ENCODE measurements around the gene KATNAL1. TPM values are rescaled to one million over a fixed set of nuclear protein-coding genes. Genes with fewer than 3 reads are reported as not detected.

The KATNAL1 gene
- total RNA-seq, 1 donor from 2014 or later: 42.0 TPM

DNA sequence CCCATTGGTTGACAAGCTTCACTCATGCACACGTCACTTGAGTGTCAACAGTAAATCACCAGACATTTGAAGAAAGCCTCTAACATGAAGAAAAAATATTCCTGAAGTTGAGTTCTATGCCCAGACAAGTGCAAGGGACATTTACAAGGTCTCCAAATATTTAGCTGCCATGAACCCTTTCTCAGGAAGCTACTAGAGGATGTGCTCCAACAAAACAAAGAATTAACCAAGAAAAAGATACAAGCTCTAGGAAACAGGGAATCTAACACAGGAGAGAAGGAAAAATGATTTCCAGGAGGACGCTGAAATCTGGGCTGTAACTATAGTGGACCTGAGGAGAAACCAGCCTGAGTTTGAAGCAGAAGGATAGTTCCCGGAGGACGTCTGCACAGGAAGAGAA lies 45.7 kb upstream of the KATNAL1 start:
- no peaks in the 10 kb centered on the region for H3K36me3 Mint-ChIP-seq (ENCODE audit: low read depth, unreplicated experiment)
- Histone ChIP-seq H3K27ac (ENCODE audit: low read depth, low read length) (no peak overlapping the region), H3K36me3 (ENCODE audit: insufficient read depth, low read length) (no peaks in the 10 kb centered on the region), H3K4me3 (ENCODE audit: insufficient read depth, low read depth, low read length) (no peak overlapping the region), H3K27me3 (ENCODE audit: insufficient read depth, low read length) (no peaks in the 10 kb centered on the region), H3K4me2 (ENCODE audit: low read length) (no peak overlapping the region), H2AFZ (ENCODE audit: low read depth, low read length) (no peak overlapping the region), H3K9me3 (ENCODE audit: insufficient read depth, low read depth, low read length) (peaks cover 2% of the 10 kb centered on the region), H3K9ac (ENCODE audit: low read length) (no peak overlapping the region), H4K20me1 (ENCODE audit: insufficient read depth, low read length) (no peaks in the 10 kb centered on the region), H3K79me2 (ENCODE audit: insufficient read depth, low read length) (no peaks in the 10 kb centered on the region), H3K4me1 (ENCODE audit: insufficient read depth, low read length) (no peaks in the 10 kb centered on the region)
- FAIRE-seq (no peak), DNase-seq (ENCODE audit: low read depth) (no peak)
- H3K9me3 Mint-ChIP-seq (ENCODE audit: unreplicated experiment): peaks cover 16% of the 10 kb centered on the region
- H3K27me3 Mint-ChIP-seq (ENCODE audit: low read depth, unreplicated experiment): no peaks in the 10 kb centered on the region
- no peak overlapping the region for H3K27ac Mint-ChIP-seq (ENCODE audit: unreplicated experiment)
- no peak overlapping the region for H3K4me3 Mint-ChIP-seq (ENCODE audit: unreplicated experiment)
- TF ChIP-seq EZH2 (IDR thresholded peaks at IDR 0.05; ENCODE audit: insufficient read depth, low read length): no peak
- TF ChIP-seq CTCF (IDR thresholded peaks at IDR 0.05; ENCODE audit: insufficient read depth, low read depth, low read length): no peak
- no peaks in the 10 kb centered on the region for H3K4me1 Mint-ChIP-seq (ENCODE audit: low read depth, unreplicated experiment)

- no peak overlapping the region for H3K4me3 ChIP-seq (ENCODE audit: insufficient read depth, low read depth, low read length)
- H2AFZ ChIP-seq (ENCODE audit: low read depth, low read length): no peak overlapping the region
- no peak overlapping the region for H3K4me2 ChIP-seq (ENCODE audit: low read length)
- Mint-ChIP-seq H3K27me3 (ENCODE audit: low read depth, unreplicated experiment) (no peaks in the 10 kb centered on the region), H3K4me1 (ENCODE audit: low read depth, unreplicated experiment) (no peaks in the 10 kb centered on the region), H3K4me3 (ENCODE audit: unreplicated experiment) (no peak overlapping the region), H3K27ac (ENCODE audit: unreplicated experiment) (no peak overlapping the region), H3K36me3 (ENCODE audit: low read depth, unreplicated experiment) (no peaks in the 10 kb centered on the region), H3K9me3 (ENCODE audit: unreplicated experiment) (peaks cover 16% of the 10 kb centered on the region)
- no peaks in the 10 kb centered on the region for H3K27me3 ChIP-seq (ENCODE audit: insufficient read depth, low read length)
- no peaks in the 10 kb centered on the region for H3K79me2 ChIP-seq (ENCODE audit: insufficient read depth, low read length)
- H3K9ac ChIP-seq (ENCODE audit: low read length): no peak overlapping the region
- no peak for FAIRE-seq
- TF ChIP-seq EZH2 (IDR thresholded peaks at IDR 0.05; ENCODE audit: insufficient read depth, low read length) (no peak), CTCF (IDR thresholded peaks at IDR 0.05; ENCODE audit: insufficient read depth, low read depth, low read length) (no peak)
- no peaks in the 10 kb centered on the region for H3K36me3 ChIP-seq (ENCODE audit: insufficient read depth, low read length)
- no peaks in the 10 kb centered on the region for H4K20me1 ChIP-seq (ENCODE audit: insufficient read depth, low read length)
- no peak for DNase-seq (ENCODE audit: low read depth)
- H3K9me3 ChIP-seq (ENCODE audit: insufficient read depth, low read depth, low read length): peaks cover 2% of the 10 kb centered on the region
- no peaks in the 10 kb centered on the region for H3K4me1 ChIP-seq (ENCODE audit: insufficient read depth, low read length)
- no peak overlapping the region for H3K27ac ChIP-seq (ENCODE audit: low read depth, low read length)
Observed at GRCh38 chr13:30352121-30352520, 44.8 kb upstream of the KATNAL1 start.

DNA sequence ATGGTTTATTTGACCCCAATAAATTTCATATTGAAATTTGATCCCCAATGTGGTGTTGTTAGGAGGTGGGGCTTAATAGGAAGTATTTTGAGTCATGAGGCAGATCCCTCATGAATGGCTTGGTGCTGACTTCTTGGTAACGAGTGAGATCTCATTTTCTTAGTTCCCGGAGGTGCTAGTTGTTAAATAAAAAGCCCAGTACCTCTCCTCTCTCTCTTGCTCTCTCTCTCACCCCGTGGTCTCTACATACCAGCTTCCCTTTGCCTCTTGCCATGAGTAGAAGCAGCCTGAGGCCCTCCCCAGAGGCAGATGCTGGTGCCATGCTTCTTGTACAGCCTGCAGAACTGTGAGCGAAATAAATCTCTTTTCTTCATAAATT lies 39.4 kb upstream of the KATNAL1 start:
- Histone ChIP-seq H2AFZ (ENCODE audit: low read depth, low read length) (no peak overlapping the region), H3K4me2 (ENCODE audit: low read length) (no peak overlapping the region), H3K79me2 (ENCODE audit: insufficient read depth, low read length) (no peaks in the 10 kb centered on the region), H3K27ac (ENCODE audit: low read depth, low read length) (no peak overlapping the region), H3K4me1 (ENCODE audit: insufficient read depth, low read length) (peaks cover 9% of the 10 kb centered on the region), H4K20me1 (ENCODE audit: insufficient read depth, low read length) (no peaks in the 10 kb centered on the region), H3K4me3 (ENCODE audit: insufficient read depth, low read depth, low read length) (no peak overlapping the region), H3K9ac (ENCODE audit: low read length) (no peak overlapping the region), H3K27me3 (ENCODE audit: insufficient read depth, low read length) (no peaks in the 10 kb centered on the region), H3K36me3 (ENCODE audit: insufficient read depth, low read length) (no peaks in the 10 kb centered on the region), H3K9me3 (ENCODE audit: insufficient read depth, low read depth, low read length) (no peaks in the 10 kb centered on the region)
- DNase-seq (ENCODE audit: low read depth): no peak
- Mint-ChIP-seq H3K36me3 (ENCODE audit: low read depth, unreplicated experiment) (no peaks in the 10 kb centered on the region), H3K4me1 (ENCODE audit: low read depth, unreplicated experiment) (peaks cover 9% of the 10 kb centered on the region), H3K9me3 (ENCODE audit: unreplicated experiment) (peaks cover 3% of the 10 kb centered on the region), H3K27me3 (ENCODE audit: low read depth, unreplicated experiment) (peaks cover 3% of the 10 kb centered on the region), H3K27ac (ENCODE audit: unreplicated experiment) (no peak overlapping the region), H3K4me3 (ENCODE audit: unreplicated experiment) (no peak overlapping the region)
- TF ChIP-seq EZH2 (IDR thresholded peaks at IDR 0.05; ENCODE audit: insufficient read depth, low read length) (no peak), CTCF (IDR thresholded peaks at IDR 0.05; ENCODE audit: insufficient read depth, low read depth, low read length) (no peak)
- FAIRE-seq: no peak
